GM12872 (cell line): ENCODE measurements around the gene KCNK5.

Source experiments
- CTCF ChIP-seq: IDR thresholded peaks from 3 replicates; pipeline ENCODE4 v1.5.1; 2011; ENCODE audit warnings: low read depth, mild to moderate bottlenecking, low read length, moderate library complexity; ENCODE audit not compliant: insufficient read depth

The KCNK5 gene

DNA sequence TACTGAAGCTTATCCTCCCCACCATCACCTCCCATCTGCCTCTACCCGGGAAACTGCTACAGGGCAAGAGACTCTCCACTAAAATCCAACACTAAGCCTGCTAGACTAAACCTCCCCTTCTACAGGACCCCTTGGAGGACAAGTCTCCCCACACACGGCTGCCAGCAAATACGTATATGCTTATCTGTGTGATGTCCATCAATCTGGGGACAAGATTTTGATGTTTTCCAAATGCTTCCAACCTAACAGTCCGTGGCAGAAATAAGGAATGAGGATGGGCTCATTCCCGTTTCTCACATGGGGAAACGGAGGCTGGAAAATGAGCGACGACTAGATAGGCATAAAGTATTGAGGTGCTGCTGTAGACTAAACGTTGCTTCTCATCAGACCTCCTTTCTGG, 1.8 kb downstream of the KCNK5 start:
- TF ChIP-seq CTCF, result no peak

DNA sequence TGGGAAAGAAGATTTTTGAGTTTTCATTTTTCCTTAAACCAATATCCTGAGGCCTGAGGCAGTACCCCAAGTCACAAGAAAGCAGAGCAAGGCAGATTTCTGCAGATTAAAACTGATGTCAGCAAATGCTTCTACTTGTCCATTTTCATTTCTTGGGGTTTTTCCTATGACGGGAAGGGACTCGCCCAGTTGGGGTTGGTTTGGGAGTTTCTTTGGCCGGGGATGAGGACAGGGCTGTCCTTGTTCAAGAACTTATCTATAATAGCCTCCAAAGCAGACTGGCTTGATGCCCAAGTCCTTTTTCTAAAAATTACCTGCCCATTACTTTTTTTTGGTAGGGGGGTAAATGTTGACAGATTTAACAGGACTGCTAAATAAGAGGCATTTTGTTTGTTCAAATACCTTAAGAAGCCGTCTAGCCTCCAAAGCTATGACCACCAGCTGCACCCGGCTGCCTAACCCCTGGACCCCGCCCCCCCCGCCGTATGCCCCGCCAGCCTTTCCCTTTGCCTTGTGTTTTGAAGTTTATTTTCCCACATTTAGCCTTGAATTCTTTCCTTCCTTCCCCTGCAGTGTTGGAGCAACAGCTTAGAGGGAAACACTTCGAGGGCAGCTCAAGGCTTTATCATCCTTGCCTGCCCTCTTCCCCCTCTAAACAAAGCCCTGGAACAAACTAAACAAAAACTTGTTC, 2.5 kb downstream of the KCNK5 start:
- TF ChIP-seq CTCF, result no peak

DNA sequence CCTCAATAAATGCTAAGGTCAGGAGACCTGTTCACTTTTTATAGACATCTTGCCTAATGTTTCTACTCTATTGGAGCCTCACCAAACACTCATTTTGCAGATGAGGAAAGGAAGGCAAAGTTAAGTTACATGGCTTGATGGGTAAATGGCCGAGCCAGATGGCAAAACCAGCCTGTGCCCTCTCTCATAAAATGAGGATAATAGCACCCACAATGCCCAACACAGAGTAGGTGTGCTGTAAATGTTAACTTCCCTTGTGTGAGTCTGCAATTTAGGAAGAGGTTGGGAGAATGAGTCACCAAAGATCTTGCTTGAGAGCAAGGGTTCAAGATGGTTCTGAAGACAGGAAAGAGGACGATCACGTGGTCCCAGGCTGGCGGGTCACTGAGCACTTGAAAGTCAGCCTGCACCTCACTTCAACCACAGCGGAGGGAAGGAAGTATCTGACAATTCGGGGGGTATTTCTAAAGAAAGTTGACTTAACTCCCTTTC, 3.3 kb downstream of the KCNK5 start:
- no peak for TF ChIP-seq CTCF

DNA sequence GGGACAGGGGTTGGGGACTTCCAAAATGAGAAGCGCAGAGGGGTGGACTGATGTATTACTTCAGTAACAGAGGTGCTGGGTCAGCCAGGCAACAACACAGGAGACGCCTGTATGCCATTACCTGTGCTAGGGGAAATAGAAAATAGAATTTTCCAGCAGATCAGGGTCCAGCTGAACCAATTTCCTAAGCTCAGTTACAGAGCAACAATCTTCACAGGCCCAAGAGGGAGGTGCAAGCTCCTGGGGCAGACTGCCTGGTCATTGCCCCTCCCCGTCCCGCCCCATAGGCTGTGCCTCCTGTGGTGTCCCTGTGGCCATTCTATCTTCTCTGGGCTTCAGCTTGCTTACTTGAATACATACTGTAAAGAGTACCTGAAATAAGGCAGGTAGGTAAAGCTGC, 3.7 kb downstream of the KCNK5 start:
- TF ChIP-seq CTCF, result no peak

GRCh38 chr6:39224523-39225182, 4.6 kb downstream of the KCNK5 start:
- no peak for TF ChIP-seq CTCF

DNA sequence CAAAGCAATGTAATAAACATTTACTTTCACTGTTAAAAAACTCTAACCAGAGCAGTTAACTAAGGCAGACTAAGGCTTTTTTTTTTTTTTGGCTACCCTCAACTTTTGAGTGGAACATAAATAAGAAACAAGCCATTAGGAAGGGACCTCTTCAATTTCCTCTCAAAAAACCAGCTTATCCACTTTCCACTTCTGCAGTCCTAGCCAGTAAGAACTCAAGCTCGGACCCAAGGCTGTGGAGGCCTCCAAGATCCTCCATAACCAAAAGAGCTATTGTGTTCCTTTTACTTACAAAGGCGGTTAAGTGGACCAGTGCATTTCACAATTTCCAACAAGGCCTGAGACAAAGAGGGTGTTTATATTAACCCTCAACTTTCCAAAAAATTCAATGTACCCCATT, 5.3 kb downstream of the KCNK5 start:
- no peak for TF ChIP-seq CTCF

GRCh38 chr6:39223555-39223954, 5.7 kb downstream of the KCNK5 start:
- TF ChIP-seq CTCF, result no peak
